ENCODE measurements around the gene GALNT14.

The GALNT14 gene

GRCh38 chr2:30923623-30924022 lies 214.6 kb downstream of the GALNT14 start:
- no peak for TF ChIP-seq TCF4 (CRISPR knock-in tag; IDR thresholded peaks at IDR 0.05; ENCODE audit: borderline replicate concordance)
- no peak for ATAC-seq

- ATAC-seq: no peak
- TF ChIP-seq ZFP30 (CRISPR knock-in tag; IDR thresholded peaks at IDR 0.05) (no peak), PPARA (CRISPR knock-in tag; IDR thresholded peaks at IDR 0.05; ENCODE audit: borderline replicate concordance) (no peak), TOX (CRISPR knock-in tag; IDR thresholded peaks at IDR 0.05; ENCODE audit: borderline replicate concordance) (no peak), SNAI2 (CRISPR knock-in tag; IDR thresholded peaks at IDR 0.05) (no peak)
Observed at GRCh38 chr2:30920511-30920910, 217.7 kb downstream of the GALNT14 start.

GRCh38 chr2:30915486-30915885 lies 222.8 kb downstream of the GALNT14 start:
- ATAC-seq: peak; percentile 40; the same call in 1 of the 3 replicates
- TF ChIP-seq CSDC2 (CRISPR knock-in tag; IDR thresholded peaks at IDR 0.05): no peak
- no peak for TF ChIP-seq ZFP3 (CRISPR knock-in tag; IDR thresholded peaks at IDR 0.05)
- TF ChIP-seq BACH2 (CRISPR knock-in tag; IDR thresholded peaks at IDR 0.05; ENCODE audit: borderline replicate concordance): no peak
- TF ChIP-seq ZC3H10 (CRISPR knock-in tag; IDR thresholded peaks at IDR 0.05): no peak
- no peak for TF ChIP-seq ISL1 (CRISPR knock-in tag; IDR thresholded peaks at IDR 0.05)
- no peak for TF ChIP-seq OSR1 (CRISPR knock-in tag; IDR thresholded peaks at IDR 0.05)

GRCh38 chr2:30914456-30914855 lies 223.8 kb downstream of the GALNT14 start:
- TF ChIP-seq ZNF565 (CRISPR knock-in tag; conservative IDR thresholded peaks at IDR 0.05; ENCODE audit: low read depth): no peak
- no peak for TF ChIP-seq TSHZ2 (CRISPR knock-in tag; IDR thresholded peaks at IDR 0.05)
- TF ChIP-seq TOX (CRISPR knock-in tag; IDR thresholded peaks at IDR 0.05; ENCODE audit: borderline replicate concordance): no peak
- no peak for TF ChIP-seq SNAI2 (CRISPR knock-in tag; IDR thresholded peaks at IDR 0.05)
- no peak for TF ChIP-seq GLIS3 (CRISPR knock-in tag; IDR thresholded peaks at IDR 0.05)
- TF ChIP-seq ZNF8 (CRISPR knock-in tag; IDR thresholded peaks at IDR 0.05): no peak
- TF ChIP-seq ZFP3 (CRISPR knock-in tag; IDR thresholded peaks at IDR 0.05): no peak
- no peak for ATAC-seq

- ATAC-seq: no peak
- TF ChIP-seq POU6F1 (CRISPR knock-in tag; IDR thresholded peaks at IDR 0.05; ENCODE audit: borderline replicate concordance, low read depth): no peak
Observed at GRCh38 chr2:30912056-30912455, 226.2 kb downstream of the GALNT14 start.

- no peak for TF ChIP-seq POU6F1 (CRISPR knock-in tag; IDR thresholded peaks at IDR 0.05; ENCODE audit: borderline replicate concordance, low read depth)
- no peak for ATAC-seq
Observed at GRCh38 chr2:30911327-30911726, 226.9 kb downstream of the GALNT14 start.

- ATAC-seq: no peak
- TF ChIP-seq TSHZ2 (CRISPR knock-in tag; IDR thresholded peaks at IDR 0.05): no peak
- TF ChIP-seq CSDC2 (CRISPR knock-in tag; IDR thresholded peaks at IDR 0.05): no peak
- TF ChIP-seq PPARA (CRISPR knock-in tag; IDR thresholded peaks at IDR 0.05; ENCODE audit: borderline replicate concordance): no peak
- TF ChIP-seq ESRRG (CRISPR knock-in tag; IDR thresholded peaks at IDR 0.05): no peak
- no peak for TF ChIP-seq ZNF70 (CRISPR knock-in tag; IDR thresholded peaks at IDR 0.05)
- no peak for TF ChIP-seq POU6F1 (CRISPR knock-in tag; IDR thresholded peaks at IDR 0.05; ENCODE audit: borderline replicate concordance, low read depth)
- no peak for TF ChIP-seq BACH2 (CRISPR knock-in tag; IDR thresholded peaks at IDR 0.05; ENCODE audit: borderline replicate concordance)
- TF ChIP-seq ZFP30 (CRISPR knock-in tag; IDR thresholded peaks at IDR 0.05): no peak
- TF ChIP-seq PATZ1 (CRISPR knock-in tag; IDR thresholded peaks at IDR 0.05; ENCODE audit: borderline replicate concordance): no peak
- TF ChIP-seq ISL1 (CRISPR knock-in tag; IDR thresholded peaks at IDR 0.05): no peak
Observed at GRCh38 chr2:30910686-30911085, 227.6 kb downstream of the GALNT14 start.
